HEK293 (cell line): ENCODE results near the gene TUBA8.

Experiments used
- CTCF ChIA-PET: fragments of 350-600 bp; formaldehyde crosslinking; extraction: SDS; loops from one replicate; lab custom pipeline; 2021; ENCODE audit warnings: antibody characterized with exemption; lab: Yijun Ruan, JAX
- POLR2A ChIA-PET: fragments of 300-600 bp; formaldehyde crosslinking; extraction: SDS; loops from one replicate; lab custom pipeline; 2020; ENCODE audit warnings: antibody characterized with exemption, inconsistent platforms; lab: Yijun Ruan, JAX
- H3K27ac ChIP-seq: fragments of 200-500 bp; sonication (Bioruptor generic); 2 replicates; pipeline ENCODE4 v1.5.1; 2014; ENCODE audit warnings: low read depth, low read length, control low read depth, inconsistent platforms; ENCODE audit errors: extremely low read depth
- H3K36me3 ChIP-seq, 2 experiments: fragments of 200-500 bp in 1 of 2; sonication (Bioruptor generic) in 1 of 2; 1 replicate in 1 of 2; 2 replicates in 1 of 2; pipeline ENCODE4 v1.5.1; 2014 to 2017; ENCODE audit warnings: inconsistent platforms in 2 of 2, low read length in 2 of 2; ENCODE audit not compliant: control insufficient read depth in 2 of 2, insufficient read depth in 1 of 2
- H3K4me1 ChIP-seq: fragments of 200-500 bp; sonication (Bioruptor generic); 2 replicates; pipeline ENCODE4 v1.5.1; 2014; ENCODE audit warnings: mild to moderate bottlenecking, low read length, inconsistent platforms; ENCODE audit not compliant: control insufficient read depth, insufficient read depth
- H3K4me3 ChIP-seq: 2 replicates; pipeline ENCODE4 v1.5.1; 2011; ENCODE audit warnings: low read depth, mild to moderate bottlenecking, control low read depth, low read length, moderate library complexity
- H3K9me3 ChIP-seq: fragments of 200-500 bp; sonication (Bioruptor generic); 2 replicates; pipeline ENCODE4 v1.5.1; 2014; ENCODE audit warnings: low read depth, low read length, inconsistent platforms; ENCODE audit not compliant: control insufficient read depth, insufficient read depth
- BCL11B ChIP-seq: fragments of 450-650 bp; formaldehyde crosslinking; IDR thresholded peaks from 2 replicates; pipeline ENCODE4 v1.5.1; 2016; ENCODE audit warnings: low read depth, missing biosample characterization, missing genetic modification characterization
- HOXA7 ChIP-seq: sonication (generic); formaldehyde crosslinking; IDR thresholded peaks from 2 replicates; pipeline ENCODE4 v1.8.1; 2022; ENCODE audit warnings: missing genetic modification reagents, borderline replicate concordance
- KLF10 ChIP-seq: fragments of 450-650 bp; IDR thresholded peaks from 2 replicates; pipeline ENCODE4 v1.5.1; 2018; ENCODE audit warnings: missing biosample characterization, mild to moderate bottlenecking, missing genetic modification characterization
- MEIS1 ChIP-seq: sonication (generic); formaldehyde crosslinking; IDR thresholded peaks from 2 replicates; pipeline ENCODE4 v1.8.1; 2022; ENCODE audit warnings: missing genetic modification reagents, mild to moderate bottlenecking, borderline replicate concordance
- SALL2 ChIP-seq: fragments of 450-650 bp; formaldehyde crosslinking; IDR thresholded peaks from 2 replicates; pipeline ENCODE4 v1.5.0; 2017; ENCODE audit warnings: missing biosample characterization, mild to moderate bottlenecking, missing genetic modification characterization, borderline replicate concordance
- ZFP37 ChIP-seq: fragments of 450-650 bp; formaldehyde crosslinking; IDR thresholded peaks from 2 replicates; pipeline ENCODE4 v1.5.1; 2016; ENCODE audit warnings: missing biosample characterization, missing genetic modification characterization
- ZFP69B ChIP-seq: fragments of 450-650 bp; formaldehyde crosslinking; IDR thresholded peaks from 2 replicates; pipeline ENCODE4 v1.5.1; 2016; ENCODE audit warnings: missing biosample characterization, missing genetic modification characterization
- ZNF10 ChIP-seq: fragments of 450-650 bp; formaldehyde crosslinking; IDR thresholded peaks from 2 replicates; pipeline ENCODE4 v1.5.1; 2017; ENCODE audit warnings: missing biosample characterization, missing genetic modification characterization
- ZNF174 ChIP-seq: fragments of 450-650 bp; formaldehyde crosslinking; IDR thresholded peaks from 2 replicates; pipeline ENCODE4 v1.5.0; 2017; ENCODE audit warnings: missing biosample characterization, mild to moderate bottlenecking, missing genetic modification characterization
- ZNF202 ChIP-seq: fragments of 450-650 bp; formaldehyde crosslinking; IDR thresholded peaks from 2 replicates; pipeline ENCODE4 v1.5.1; 2016; ENCODE audit warnings: missing biosample characterization, missing genetic modification characterization, borderline replicate concordance
- ZNF354C ChIP-seq: fragments of 450-650 bp; formaldehyde crosslinking; IDR thresholded peaks from 2 replicates; pipeline ENCODE4 v1.5.1; 2016; ENCODE audit warnings: missing biosample characterization, missing genetic modification characterization, low read depth, borderline replicate concordance
- ZNF394 ChIP-seq: fragments of 450-650 bp; formaldehyde crosslinking; IDR thresholded peaks from 2 replicates; pipeline ENCODE4 v1.5.1; 2016; ENCODE audit warnings: missing biosample characterization, missing genetic modification characterization, mild to moderate bottlenecking, moderate library complexity, borderline replicate concordance
- ZNF426 ChIP-seq: fragments of 450-650 bp; formaldehyde crosslinking; IDR thresholded peaks from 2 replicates; pipeline ENCODE4 v1.5.1; 2017; ENCODE audit warnings: missing biosample characterization, missing genetic modification characterization, mild to moderate bottlenecking, inconsistent platforms, moderate library complexity
- ZNF629 ChIP-seq: fragments of 450-650 bp; formaldehyde crosslinking; IDR thresholded peaks from 2 replicates; pipeline ENCODE4 v1.5.1; 2017; ENCODE audit warnings: missing biosample characterization, missing genetic modification characterization
- ZNF664 ChIP-seq: fragments of 450-650 bp; formaldehyde crosslinking; IDR thresholded peaks from 2 replicates; pipeline ENCODE4 v1.5.1; 2016; ENCODE audit warnings: missing biosample characterization, missing genetic modification characterization
- ZSCAN16 ChIP-seq: fragments of 450-650 bp; formaldehyde crosslinking; IDR thresholded peaks from 2 replicates; pipeline ENCODE4 v1.5.1; 2016; ENCODE audit warnings: missing biosample characterization, missing genetic modification characterization
- ZXDB ChIP-seq: fragments of 450-650 bp; formaldehyde crosslinking; IDR thresholded peaks from 2 replicates; pipeline ENCODE4 v1.5.1; 2016; ENCODE audit warnings: missing biosample characterization, missing genetic modification characterization
- TF ChIP-seq, protein P1 (sequence below): fragments of 450-650 bp; formaldehyde crosslinking; IDR thresholded peaks from 2 replicates; pipeline ENCODE4 v1.5.1; 2016; ENCODE audit warnings: missing biosample characterization, missing genetic modification characterization
- TF ChIP-seq, protein P2 (sequence below): fragments of 450-650 bp; formaldehyde crosslinking; IDR thresholded peaks from 2 replicates; pipeline ENCODE4 v1.5.1; 2017; ENCODE audit warnings: missing biosample characterization, missing genetic modification characterization
- TF ChIP-seq, protein P3 (sequence below): fragments of 450-650 bp; formaldehyde crosslinking; IDR thresholded peaks from 2 replicates; pipeline ENCODE4 v1.5.1; 2016; ENCODE audit warnings: missing biosample characterization, missing genetic modification characterization
- TF ChIP-seq, protein P4 (sequence below): fragments of 450-650 bp; formaldehyde crosslinking; IDR thresholded peaks from 2 replicates; pipeline ENCODE4 v1.5.1; 2016; ENCODE audit warnings: missing biosample characterization, missing genetic modification characterization, low read depth

Gene TUBA8

DNA sequence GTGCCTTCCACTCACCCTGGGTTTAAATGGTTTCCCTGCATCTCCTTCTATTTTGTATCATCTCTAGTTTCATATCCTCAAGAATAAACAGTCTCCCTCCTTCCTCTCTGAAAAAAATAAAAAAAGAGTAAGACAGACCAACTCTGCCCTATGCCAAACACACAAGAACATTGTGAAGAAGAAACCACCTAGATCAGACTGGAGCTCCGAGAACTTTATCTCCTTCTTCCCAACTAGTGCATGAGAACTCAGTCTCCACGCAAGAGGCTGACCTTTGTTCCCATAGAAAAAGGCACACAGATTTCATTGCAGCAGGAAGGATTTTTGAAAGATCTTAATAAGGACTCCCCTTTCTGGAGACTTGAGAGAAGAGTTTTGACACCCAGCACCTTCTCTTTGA, 41.6 kb upstream of the TUBA8 start (continued):
- TF ChIP-seq ZNF394 (no peak), MEIS1 (CRISPR knock-in tag) (no peak), BCL11B (tag by site-specific recombination) (no peak), ZNF202 (tag by site-specific recombination) (no peak), ZXDB (tag by site-specific recombination) (no peak), ZNF426 (tag by site-specific recombination) (no peak), SALL2 (tag by site-specific recombination) (no peak)
- TF ChIP-seq, protein P1, sequence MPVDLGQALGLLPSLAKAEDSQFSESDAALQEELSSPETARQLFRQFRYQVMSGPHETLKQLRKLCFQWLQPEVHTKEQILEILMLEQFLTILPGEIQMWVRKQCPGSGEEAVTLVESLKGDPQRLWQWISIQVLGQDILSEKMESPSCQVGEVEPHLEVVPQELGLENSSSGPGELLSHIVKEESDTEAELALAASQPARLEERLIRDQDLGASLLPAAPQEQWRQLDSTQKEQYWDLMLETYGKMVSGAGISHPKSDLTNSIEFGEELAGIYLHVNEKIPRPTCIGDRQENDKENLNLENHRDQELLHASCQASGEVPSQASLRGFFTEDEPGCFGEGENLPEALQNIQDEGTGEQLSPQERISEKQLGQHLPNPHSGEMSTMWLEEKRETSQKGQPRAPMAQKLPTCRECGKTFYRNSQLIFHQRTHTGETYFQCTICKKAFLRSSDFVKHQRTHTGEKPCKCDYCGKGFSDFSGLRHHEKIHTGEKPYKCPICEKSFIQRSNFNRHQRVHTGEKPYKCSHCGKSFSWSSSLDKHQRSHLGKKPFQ (tag by site-specific recombination), result no peak

DNA sequence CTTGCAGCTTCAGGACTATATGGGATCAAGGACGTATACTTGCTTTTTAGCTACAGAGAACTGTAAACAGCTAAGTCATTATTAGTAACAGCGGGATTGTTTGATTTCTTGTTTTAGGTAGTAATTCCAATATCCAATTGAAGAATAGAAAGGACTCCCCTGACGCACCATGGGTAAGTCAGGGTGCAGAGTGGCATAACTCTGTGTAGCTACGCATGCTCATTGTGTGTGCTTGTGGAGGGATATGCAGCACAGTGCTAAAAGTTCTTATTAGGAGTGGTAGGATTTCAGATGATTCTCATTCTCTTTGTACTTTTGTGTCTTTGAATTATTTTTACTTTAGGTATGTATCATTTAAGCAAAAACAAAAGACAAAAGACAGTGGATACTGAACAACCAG, 40.6 kb upstream of the TUBA8 start:
- Histone ChIP-seq H3K4me1 (no peaks in the 10 kb centered on the region), H3K36me3 (no peaks in the 10 kb centered on the region), H3K4me3 (no peak overlapping the region), H3K9me3 (no peaks in the 10 kb centered on the region), H3K27ac (no peak overlapping the region)
- CTCF ChIA-PET, result interaction anchor here (0.6 to 1.3 kb wide), 6 partner anchors 8 to 324 kb away, joined by 3 to 6 read pairs (median 3); partner anchors contain the start of gene PEX26
- TF ChIP-seq, protein P2, sequence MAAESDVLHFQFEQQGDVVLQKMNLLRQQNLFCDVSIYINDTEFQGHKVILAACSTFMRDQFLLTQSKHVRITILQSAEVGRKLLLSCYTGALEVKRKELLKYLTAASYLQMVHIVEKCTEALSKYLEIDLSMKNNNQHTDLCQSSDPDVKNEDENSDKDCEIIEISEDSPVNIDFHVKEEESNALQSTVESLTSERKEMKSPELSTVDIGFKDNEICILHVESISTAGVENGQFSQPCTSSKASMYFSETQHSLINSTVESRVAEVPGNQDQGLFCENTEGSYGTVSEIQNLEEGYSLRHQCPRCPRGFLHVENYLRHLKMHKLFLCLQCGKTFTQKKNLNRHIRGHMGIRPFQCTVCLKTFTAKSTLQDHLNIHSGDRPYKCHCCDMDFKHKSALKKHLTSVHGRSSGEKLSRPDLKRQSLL (tag by site-specific recombination), result no peak
- TF ChIP-seq ZNF10 (tag by site-specific recombination) (no peak), ZNF174 (tag by site-specific recombination) (no peak), KLF10 (tag by site-specific recombination) (no peak), ZSCAN16 (tag by site-specific recombination) (no peak), ZNF629 (tag by site-specific recombination) (no peak), ZNF354C (tag by site-specific recombination) (no peak), ZNF664 (no peak), ZFP69B (tag by site-specific recombination) (no peak), MEIS1 (CRISPR knock-in tag) (no peak), ZFP37 (tag by site-specific recombination) (no peak)
- POLR2A ChIA-PET, result interaction anchor here (0.6 to 2.0 kb wide), 2 partner anchors 8 to 44 kb away, joined by 5 to 9 read pairs; partner anchors contain the start of gene PEX26

DNA sequence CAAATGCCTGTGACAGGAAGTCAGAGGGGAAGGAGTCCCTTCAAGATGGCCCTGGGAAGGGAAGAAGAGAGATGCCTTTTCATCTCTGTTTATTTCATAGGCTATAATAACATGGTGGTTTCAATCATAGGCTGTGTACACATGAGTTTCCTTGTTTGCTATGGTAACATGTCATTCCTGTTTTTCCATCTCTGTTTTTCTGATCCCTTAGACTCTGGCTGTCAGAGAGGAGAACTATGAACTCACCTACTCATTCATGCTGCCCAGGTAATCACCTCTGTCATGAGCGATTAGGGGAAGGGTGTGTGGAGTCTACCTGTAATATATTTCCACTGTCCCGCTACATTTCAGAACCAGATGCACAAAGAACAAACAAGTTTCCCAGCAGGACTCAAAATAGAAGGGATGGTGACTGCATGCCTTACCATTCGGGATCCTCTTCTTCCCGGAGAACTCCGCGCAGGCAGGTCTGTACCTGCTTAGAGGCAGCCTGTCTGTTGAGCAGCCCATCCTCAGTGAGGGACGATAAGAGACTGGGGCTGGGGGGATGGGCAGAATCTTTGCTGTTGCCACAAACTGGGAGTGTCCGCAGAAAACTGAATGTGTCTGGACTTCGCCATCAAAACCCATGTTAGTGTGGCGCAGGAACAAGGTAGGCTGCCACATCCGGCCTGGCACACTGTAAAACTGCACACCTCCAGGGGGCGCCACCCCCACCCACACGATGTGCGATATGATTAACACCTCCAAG, 39.9 kb upstream of the TUBA8 start:
- no peak overlapping the region for H3K27ac ChIP-seq
- H3K36me3 ChIP-seq, result no peaks in the 10 kb centered on the region
- H3K9me3 ChIP-seq, result no peaks in the 10 kb centered on the region
- no peak overlapping the region for H3K4me3 ChIP-seq
- no peaks in the 10 kb centered on the region for H3K4me1 ChIP-seq
- ChIA-PET POLR2A (interaction anchor here (0.6 kb wide), 2 partner anchors 45 to 195 kb away, joined by 3 to 5 read pairs; no protein-coding TSS in a partner anchor), CTCF (interaction anchor here (0.6 to 8.8 kb wide), 9 partner anchors 7 to 761 kb away, joined by 3 to 279 read pairs (median 4); no protein-coding TSS in a partner anchor)
- TF ChIP-seq, protein P3, sequence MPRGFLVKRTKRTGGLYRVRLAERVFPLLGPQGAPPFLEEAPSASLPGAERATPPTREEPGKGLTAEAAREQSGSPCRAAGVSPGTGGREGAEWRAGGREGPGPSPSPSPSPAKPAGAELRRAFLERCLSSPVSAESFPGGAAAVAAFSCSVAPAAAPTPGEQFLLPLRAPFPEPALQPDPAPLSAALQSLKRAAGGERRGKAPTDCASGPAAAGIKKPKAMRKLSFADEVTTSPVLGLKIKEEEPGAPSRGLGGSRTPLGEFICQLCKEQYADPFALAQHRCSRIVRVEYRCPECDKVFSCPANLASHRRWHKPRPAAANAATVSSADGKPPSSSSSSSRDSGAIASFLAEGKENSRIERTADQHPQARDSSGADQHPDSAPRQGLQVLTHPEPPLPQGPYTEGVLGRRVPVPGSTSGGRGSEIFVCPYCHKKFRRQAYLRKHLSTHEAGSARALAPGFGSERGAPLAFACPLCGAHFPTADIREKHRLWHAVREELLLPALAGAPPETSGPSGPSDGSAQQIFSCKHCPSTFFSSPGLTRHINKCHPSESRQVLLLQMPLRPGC, result no peak
- TF ChIP-seq HOXA7, result no peak
- TF ChIP-seq, protein P4, sequence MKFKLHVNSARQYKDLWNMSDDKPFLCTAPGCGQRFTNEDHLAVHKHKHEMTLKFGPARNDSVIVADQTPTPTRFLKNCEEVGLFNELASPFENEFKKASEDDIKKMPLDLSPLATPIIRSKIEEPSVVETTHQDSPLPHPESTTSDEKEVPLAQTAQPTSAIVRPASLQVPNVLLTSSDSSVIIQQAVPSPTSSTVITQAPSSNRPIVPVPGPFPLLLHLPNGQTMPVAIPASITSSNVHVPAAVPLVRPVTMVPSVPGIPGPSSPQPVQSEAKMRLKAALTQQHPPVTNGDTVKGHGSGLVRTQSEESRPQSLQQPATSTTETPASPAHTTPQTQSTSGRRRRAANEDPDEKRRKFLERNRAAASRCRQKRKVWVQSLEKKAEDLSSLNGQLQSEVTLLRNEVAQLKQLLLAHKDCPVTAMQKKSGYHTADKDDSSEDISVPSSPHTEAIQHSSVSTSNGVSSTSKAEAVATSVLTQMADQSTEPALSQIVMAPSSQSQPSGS (tag by site-specific recombination), result no peak
